HCT116 (cell line): ENCODE results near the gene SLC5A10. TPM values are rescaled to one million over a fixed set of nuclear protein-coding genes. Genes with fewer than 3 reads are reported as not detected.

Experiments used
- ATAC-seq: fragments of 200-7000 bp; cut with Tn5 transposase; 2 replicates; pipeline ENCODE4 v1.9.1; 2020; ENCODE audit warnings: mild to moderate bottlenecking, moderate library complexity
- BruUV-seq: library from RNA; stranded (reverse); fragments of 400-500 nt; replicated peaks from 2 replicates; lab custom pipeline; 2021; lab: Mats Ljungman, UMichigan
- CTCF ChIA-PET: fragments of 300-600 bp; sonication (Branson Sonifier 250); formaldehyde crosslinking; loops from one replicate; lab custom pipeline; 2021; ENCODE audit warnings: antibody characterized with exemption; lab: Charles Lee
- POLR2A ChIA-PET: fragments of 300-600, 350-600 bp; sonication (Branson Sonifier 250); formaldehyde crosslinking; loops from one replicate; lab custom pipeline; 2021; ENCODE audit warnings: antibody characterized with exemption; lab: Charles Lee
- RAD21 ChIA-PET, 2 experiments: fragments of 300-600 bp; sonication (Branson Sonifier 250); formaldehyde crosslinking; loops; one replicate each; lab custom pipeline; 2023; ENCODE audit warnings: low total read pairs in 2 of 2; ENCODE audit not compliant: uncharacterized antibody in 2 of 2, unreplicated experiment in 2 of 2, low non-redundant PET in 1 of 2; lab: Charles Lee
- DNase-seq: peaks from one replicate; pipeline ENCODE4 v3.0.0-alpha.2; 2010; ENCODE audit warnings: low read depth, low spot score
- H2AFZ ChIP-seq: fragments of 200-600 bp; shearing (Covaris generic), sonication (generic); 2 replicates; pipeline ENCODE4 v1.6.1; 2017; ENCODE audit warnings: low read depth, mixed run types, mixed read lengths, antibody characterized with exemption, low read length; ENCODE audit not compliant: poor library complexity, severe bottlenecking
- H3K27ac ChIP-seq: 2 replicates; pipeline ENCODE4 v1.5.1; 2012; ENCODE audit warnings: low read depth, low read length
- H3K27me3 ChIP-seq: fragments of 200-600 bp; sonication (generic); 2 replicates; pipeline ENCODE4 v1.6.1; 2016; ENCODE audit warnings: mixed run types, low read length, mixed read lengths; ENCODE audit not compliant: insufficient read depth
- H3K36me3 ChIP-seq, 2 experiments: fragments of 200-500 bp in 1 of 2; fragments of 200-600 bp in 1 of 2; sonication (Bioruptor generic) in 1 of 2; sonication (generic) in 1 of 2; 2 replicates each; pipeline versions ENCODE4 v1.5.1 to v1.6.1; 2014 to 2016; ENCODE audit warnings: low read length in 2 of 2, inconsistent platforms in 1 of 2, mixed read lengths in 1 of 2, mixed run types in 1 of 2; ENCODE audit not compliant: insufficient read depth in 2 of 2, control insufficient read depth in 1 of 2
- H3K4me1 ChIP-seq, 2 experiments: fragments of 200-600 bp in 1 of 2; sonication (generic) in 1 of 2; 2 replicates each; pipeline versions ENCODE4 v1.5.1 to v1.6.1; 2012 to 2017; ENCODE audit warnings: low read length in 2 of 2, inconsistent platforms in 1 of 2, mild to moderate bottlenecking in 1 of 2, mixed read lengths in 1 of 2, mixed run types in 1 of 2, moderate library complexity in 1 of 2; ENCODE audit not compliant: insufficient read depth in 2 of 2, control insufficient read depth in 1 of 2
- H3K4me2 ChIP-seq: fragments of 200-600 bp; sonication (generic); 2 replicates; pipeline ENCODE4 v1.6.1; 2017; ENCODE audit warnings: mixed run types, low read length, mixed read lengths
- H3K4me3 ChIP-seq, 2 experiments: fragments of 200-600 bp in 1 of 2; sonication (generic) in 1 of 2; replicated peaks in 1 of 2; 2 replicates each; pipeline ENCODE4 v1.5.1; 2011 to 2016; ENCODE audit warnings: low read length in 2 of 2, control low read depth in 1 of 2, low read depth in 1 of 2, mild to moderate bottlenecking in 1 of 2, mixed read lengths in 1 of 2, mixed run types in 1 of 2
- H3K79me2 ChIP-seq: fragments of 200-600 bp; sonication (generic); 2 replicates; pipeline ENCODE4 v1.6.1; 2017; ENCODE audit warnings: mild to moderate bottlenecking, mixed run types, low read length, moderate library complexity, mixed read lengths; ENCODE audit not compliant: insufficient read depth
- H3K9ac ChIP-seq: fragments of 200-600 bp; sonication (generic); 2 replicates; pipeline ENCODE4 v1.6.1; 2016; ENCODE audit warnings: low read length, mixed read lengths
- H3K9me2 ChIP-seq: fragments of 200-600 bp; sonication (generic), shearing (Covaris generic); 2 replicates; pipeline ENCODE4 v1.6.1; 2017; ENCODE audit warnings: mixed run types, mild to moderate bottlenecking, moderate library complexity; ENCODE audit not compliant: insufficient read depth
- H3K9me3 ChIP-seq, 2 experiments: fragments of 200-500 bp in 1 of 2; fragments of 200-600 bp in 1 of 2; sonication (Bioruptor generic) in 1 of 2; sonication (generic) in 1 of 2; 2 replicates each; pipeline ENCODE4 v1.6.1; 2014 to 2017; ENCODE audit warnings: low read length in 2 of 2, mixed read lengths in 2 of 2, inconsistent platforms in 1 of 2, low read depth in 1 of 2, mild to moderate bottlenecking in 1 of 2, mixed run types in 1 of 2, moderate library complexity in 1 of 2; ENCODE audit not compliant: control insufficient read depth in 1 of 2, insufficient read depth in 1 of 2
- H4K20me1 ChIP-seq: fragments of 200-600 bp; sonication (generic), shearing (Covaris generic); 2 replicates; pipeline ENCODE4 v1.6.1; 2017; ENCODE audit warnings: mixed run types, mild to moderate bottlenecking, moderate library complexity; ENCODE audit not compliant: insufficient read depth
- CBX3 ChIP-seq: IDR thresholded peaks from 2 replicates; pipeline ENCODE4 v1.6.1; 2012; ENCODE audit warnings: low read depth
- CEBPB ChIP-seq: IDR thresholded peaks from 2 replicates; pipeline ENCODE4 v1.6.1; 2012; ENCODE audit warnings: low read depth
- CTCF ChIP-seq, 3 experiments: fragments of 200-600 bp in 1 of 3; sonication (generic) in 1 of 3; IDR thresholded peaks in 2 of 3; conservative IDR thresholded peaks in 1 of 3; 2 replicates each; pipeline ENCODE4 v1.5.1; 2012 to 2017; ENCODE audit warnings: low read depth in 2 of 3, low read length in 2 of 3, antibody characterized with exemption in 1 of 3, borderline replicate concordance in 1 of 3, control low read depth in 1 of 3, mild to moderate bottlenecking in 1 of 3, mixed read lengths in 1 of 3, mixed run types in 1 of 3, moderate library complexity in 1 of 3; ENCODE audit not compliant: insufficient read depth in 1 of 3
- EGR1 ChIP-seq: IDR thresholded peaks from 2 replicates; pipeline ENCODE4 v1.6.1; 2012; ENCODE audit warnings: low read depth
- ELF1 ChIP-seq: IDR thresholded peaks from 2 replicates; pipeline ENCODE4 v1.6.1; 2012; ENCODE audit warnings: low read depth, borderline replicate concordance
- EZH2 ChIP-seq: fragments of 200-600 bp; sonication (generic); IDR thresholded peaks from 2 replicates; pipeline ENCODE4 v1.6.1; 2017; ENCODE audit warnings: antibody characterized with exemption, mixed run types
- EZH2phosphoT487 ChIP-seq: fragments of 200-600 bp; IDR thresholded peaks from 2 replicates; pipeline ENCODE4 v1.6.1; 2018; ENCODE audit warnings: antibody characterized with exemption, borderline replicate concordance
- FOSL1 ChIP-seq: IDR thresholded peaks from 2 replicates; pipeline ENCODE4 v1.6.1; 2012; ENCODE audit warnings: low read depth
- JUND ChIP-seq: IDR thresholded peaks from 2 replicates; pipeline ENCODE4 v1.6.1; 2012
- MAX ChIP-seq: IDR thresholded peaks from 2 replicates; pipeline ENCODE4 v1.6.1; 2012
- RAD21 ChIP-seq: IDR thresholded peaks from 2 replicates; pipeline ENCODE4 v1.6.1; 2012; ENCODE audit warnings: low read depth, mild to moderate bottlenecking
- REST ChIP-seq: IDR thresholded peaks from 2 replicates; pipeline ENCODE4 v1.6.1; 2012; ENCODE audit warnings: low read depth
- SIN3A ChIP-seq: IDR thresholded peaks from 2 replicates; pipeline ENCODE4 v1.6.1; 2012; ENCODE audit warnings: low read depth
- TCF7L2 ChIP-seq: IDR thresholded peaks from 2 replicates; pipeline ENCODE4 v1.7.0; 2011; ENCODE audit warnings: borderline replicate concordance, inconsistent platforms; ENCODE audit not compliant: insufficient read depth, insufficient read length; ENCODE audit errors: extremely low read depth
- ZFX ChIP-seq: fragments of 450-650 bp; IDR thresholded peaks from 2 replicates; pipeline ENCODE4 v1.6.1; 2017
- ZNF274 ChIP-seq: fragments of 200-500 bp; sonication (Bioruptor generic); IDR thresholded peaks from 2 replicates; pipeline ENCODE4 v1.6.1; 2014; ENCODE audit warnings: mild to moderate bottlenecking, low read depth, low read length, inconsistent platforms
- intact Hi-C: fragments of 100-400 bp; cut with micrococcal nuclease; formaldehyde crosslinking; loops from 2 replicates; pipeline ENCODE4 v1.10.0; 2022
- total RNA-seq: library from RNA; stranded (reverse); gene quantifications from one replicate; pipeline ENCODE4 v1.2.1, GENCODE V29; 2021; ENCODE audit not compliant: unreplicated experiment

Gene SLC5A10
- total RNA-seq, 1 experiment from 2014 or later = not detected

GRCh38 chr17:19021622-19022083 lies 69.7 kb downstream of the SLC5A10 start:
- Histone ChIP-seq H4K20me1 (no peaks in the 10 kb centered on the region), H3K4me1 (peaks cover 0 to 6% of the 10 kb centered on the region in 2 experiments; a peak in 1 of 4 replicates), H3K27me3 (no peaks in the 10 kb centered on the region), H3K9me3 (no peaks in the 10 kb centered on the region), H3K27ac (no peak overlapping the region), H3K9ac (no peak overlapping the region), H3K4me3 (no peak overlapping the region)
- CTCF ChIA-PET = interaction anchor here (1.8 kb wide), 1 partner anchor 61 kb away, joined by 5 read pairs; no protein-coding TSS in a partner anchor
- POLR2A ChIA-PET = no interaction called here
- TF ChIP-seq ELF1 (no peak), ZNF274 (no peak), EZH2phosphoT487 (no peak), ZFX (no peak), MAX (no peak), SIN3A (no peak), CTCF (IDR thresholded peaks at IDR 0.05 in 2 of 3, conservative IDR thresholded peaks at IDR 0.05 in 1 of 3; ENCODE audit: borderline replicate concordance in 1 of 3, insufficient read depth in 1 of 3, low read depth in 2 of 3, low read length in 2 of 3) (no peak), CEBPB (no peak), FOSL1 (no peak), JUND (no peak), EGR1 (no peak), REST (no peak), EZH2 (no peak), RAD21 (no peak), TCF7L2 (no peak), CBX3 (no peak)
- TF ChIP-seq, all 23 proteins: peak for 0
- ATAC-seq (peak; percentile 85), DNase-seq (no peak)
- no peaks in the 10 kb centered on the region for H3K9me2 ChIP-seq
- H3K36me3 ChIP-seq = no peaks in the 10 kb centered on the region
- no TSS peak for BruUV-seq
- H2AFZ ChIP-seq = no peak overlapping the region
- no peak overlapping the region for H3K4me2 ChIP-seq
- RAD21 ChIA-PET = no interaction called here
- no peaks in the 10 kb centered on the region for H3K79me2 ChIP-seq
- intact Hi-C loops = no loop called here
